ENCODE data around the gene GDF10.

GDF10 gene

GRCh38 chr10:47350671-47351640 is 51.0 kb downstream of the GDF10 start:
- DNase-seq (ENCODE audit: low read depth in 1 of 2, low spot score in 1 of 2): no peak

GRCh38 chr10:47351899-47352815 is 52.2 kb downstream of the GDF10 start:
- no peak for DNase-seq (ENCODE audit: low read depth in 1 of 2, low spot score in 1 of 2)

DNA sequence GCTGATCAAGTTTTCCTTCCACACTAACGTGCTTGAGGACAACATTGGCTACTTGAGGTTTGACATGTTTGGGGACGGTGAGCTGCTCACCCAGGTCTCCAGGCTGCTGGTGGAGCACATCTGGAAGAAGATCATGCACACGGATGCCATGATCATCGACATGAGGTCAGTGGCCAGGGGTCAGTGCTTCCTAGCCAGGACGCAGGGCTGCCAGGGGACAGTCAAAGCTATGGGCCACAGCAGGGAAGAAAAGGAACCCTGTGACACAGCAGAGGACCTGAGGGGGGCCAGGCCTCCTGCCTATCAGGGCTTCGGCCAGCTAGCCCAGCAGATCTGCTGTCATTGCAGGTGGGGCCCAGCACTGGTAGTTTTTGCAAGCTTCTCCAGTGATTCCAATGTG is 53.4 kb downstream of the GDF10 start:
- DNase-seq (ENCODE audit: low read depth in 1 of 2, low spot score in 1 of 2): no peak

- DNase-seq (ENCODE audit: low read depth in 1 of 2, low spot score in 1 of 2): no peak
Observed at GRCh38 chr10:47354165-47354564, 54.2 kb downstream of the GDF10 start.

DNA sequence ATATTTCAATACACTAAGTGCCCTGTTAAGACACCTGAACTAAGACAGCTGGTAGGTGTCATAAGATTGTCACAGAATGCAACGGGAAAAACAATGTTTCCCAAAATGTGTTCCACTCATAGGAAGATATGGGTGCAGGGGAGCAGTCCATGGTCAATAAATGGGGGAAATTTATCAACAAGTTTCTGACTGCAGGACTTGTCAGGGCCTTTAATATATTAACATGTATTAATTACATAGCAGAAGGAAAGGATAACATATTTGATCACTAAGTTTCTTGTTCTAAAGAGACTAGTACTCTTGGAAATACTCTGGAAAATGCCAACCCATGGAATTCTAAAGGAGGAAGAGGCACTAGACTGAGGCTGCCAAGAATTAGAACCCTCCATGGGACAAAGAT is 54.9 kb downstream of the GDF10 start:
- DNase-seq (ENCODE audit: low read depth in 1 of 2, low spot score in 1 of 2): no peak

GRCh38 chr10:47356708-47357107 is 56.7 kb downstream of the GDF10 start:
- DNase-seq (ENCODE audit: low read depth in 1 of 2, low spot score in 1 of 2): no peak

DNA sequence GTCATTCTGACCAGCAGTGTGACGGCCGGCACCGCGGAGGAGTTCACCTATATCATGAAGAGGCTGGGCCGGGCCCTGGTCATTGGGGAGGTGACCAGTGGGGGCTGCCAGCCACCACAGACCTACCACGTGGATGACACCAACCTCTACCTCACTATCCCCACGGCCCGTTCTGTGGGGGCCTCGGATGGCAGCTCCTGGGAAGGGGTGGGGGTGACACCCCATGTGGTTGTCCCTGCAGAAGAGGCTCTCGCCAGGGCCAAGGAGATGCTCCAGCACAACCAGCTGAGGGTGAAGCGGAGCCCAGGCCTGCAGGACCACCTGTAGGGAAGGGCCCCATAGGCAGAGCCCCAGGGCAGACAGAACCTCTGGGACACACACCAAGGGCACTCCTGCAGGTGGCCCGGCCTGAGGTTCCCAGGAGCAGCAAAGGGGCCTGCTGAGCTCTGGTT is 57.2 kb downstream of the GDF10 start:
- DNase-seq (ENCODE audit: low read depth in 1 of 2, low spot score in 1 of 2): no peak

DNA sequence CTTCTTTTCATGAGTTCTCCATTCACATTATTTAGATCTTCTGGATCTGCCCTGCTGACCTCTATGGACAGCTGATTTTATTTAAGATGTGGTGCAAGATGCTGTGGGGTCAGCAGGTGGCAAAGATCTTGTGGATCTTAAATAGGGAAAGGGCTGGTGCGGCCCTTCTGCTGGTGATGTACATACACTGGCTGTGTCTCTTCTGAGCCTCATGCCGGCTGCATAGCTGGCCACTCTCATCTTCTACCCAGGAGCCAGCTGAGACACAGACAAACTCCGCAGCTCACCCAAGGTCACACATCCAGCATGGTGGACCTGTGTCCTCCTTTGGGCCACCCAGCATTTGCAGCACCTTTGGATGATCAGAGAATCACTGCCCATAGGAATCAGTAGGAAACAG is 57.9 kb downstream of the GDF10 start:
- no peak for DNase-seq (ENCODE audit: low read depth in 1 of 2, low spot score in 1 of 2)

GRCh38 chr10:47358457-47358856 is 58.5 kb downstream of the GDF10 start:
- no peak for DNase-seq (ENCODE audit: low read depth in 1 of 2, low spot score in 1 of 2)

DNA sequence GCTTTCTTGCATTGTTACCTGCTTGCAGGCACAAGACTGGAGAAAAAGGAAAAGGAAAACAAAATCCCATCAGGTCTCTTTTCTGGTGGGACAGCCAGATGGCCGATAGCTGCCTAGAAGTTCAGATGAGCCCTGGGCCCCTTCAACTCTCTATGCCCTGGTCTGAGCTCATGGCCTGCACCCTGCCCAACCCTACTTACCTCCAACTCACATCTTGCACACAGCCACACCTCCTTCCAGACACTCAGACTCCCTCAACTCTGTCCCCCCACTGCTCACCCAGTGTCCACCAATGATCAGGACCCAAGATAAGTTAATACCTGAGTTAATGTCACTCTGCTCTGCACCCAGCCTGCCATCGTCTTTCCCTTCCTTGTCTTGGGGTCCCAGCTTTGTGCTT is 59.1 kb downstream of the GDF10 start:
- no peak for DNase-seq (ENCODE audit: low read depth in 1 of 2, low spot score in 1 of 2)

DNA sequence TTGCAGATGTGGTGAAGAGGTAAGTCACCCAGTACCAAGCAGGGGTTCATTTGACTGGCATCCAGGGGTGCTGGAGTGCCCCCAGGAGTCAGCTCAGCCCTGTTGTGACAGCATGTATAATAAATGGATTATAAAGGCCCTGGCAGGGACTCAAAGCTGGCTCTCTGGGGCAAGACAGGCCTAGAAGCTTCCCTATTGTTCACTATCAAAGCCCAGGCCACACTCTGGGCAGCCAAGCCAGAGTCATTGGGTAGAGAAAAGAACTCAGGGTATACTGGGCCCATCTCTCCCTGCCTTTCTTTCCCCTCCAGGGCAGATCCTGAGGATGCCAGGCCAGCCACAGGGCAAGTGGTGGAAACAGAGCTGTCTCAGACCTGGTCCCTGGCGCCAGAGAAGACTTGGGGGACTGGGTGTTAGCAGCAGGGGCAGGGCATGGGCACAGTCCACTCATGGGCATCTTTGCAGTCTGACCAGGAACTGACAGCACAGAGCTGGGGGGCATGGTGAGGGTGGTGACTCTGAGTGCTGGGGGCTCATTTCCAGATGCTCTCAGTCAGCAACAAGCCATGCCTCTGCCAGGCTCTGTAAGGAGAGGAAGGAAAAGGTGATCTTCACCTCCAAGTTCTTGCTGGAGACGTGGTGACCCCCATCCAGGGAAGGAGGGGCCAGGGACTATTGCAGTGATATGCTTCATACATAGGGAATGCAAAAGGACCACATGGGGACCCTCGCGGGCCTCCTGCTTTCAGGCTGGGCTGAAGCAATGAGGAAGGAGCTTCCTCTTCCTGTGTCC is 59.8 kb downstream of the GDF10 start:
- DNase-seq (ENCODE audit: low read depth in 1 of 2, low spot score in 1 of 2): no peak

GRCh38 chr10:47360419-47361040 is 60.5 kb downstream of the GDF10 start:
- no peak for DNase-seq (ENCODE audit: low read depth in 1 of 2, low spot score in 1 of 2)

GRCh38 chr10:47361293-47361692 is 61.3 kb downstream of the GDF10 start:
- DNase-seq (ENCODE audit: low read depth in 1 of 2, low spot score in 1 of 2): no peak

GRCh38 chr10:47362199-47362598 is 62.2 kb downstream of the GDF10 start:
- no peak for DNase-seq (ENCODE audit: low read depth in 1 of 2, low spot score in 1 of 2)

All from activated CD4-positive, alpha-beta T cell treated with anti-CD3 and anti-CD28 coated beads, Interleukin-2, amount 50 U/mL, for 24 hours (primary cell).